ENCODE data around the gene MYO18B.
A peak's percentile ranks its signal among the peaks of the same experiment; 100 is the strongest.

MYO18B gene

DNA sequence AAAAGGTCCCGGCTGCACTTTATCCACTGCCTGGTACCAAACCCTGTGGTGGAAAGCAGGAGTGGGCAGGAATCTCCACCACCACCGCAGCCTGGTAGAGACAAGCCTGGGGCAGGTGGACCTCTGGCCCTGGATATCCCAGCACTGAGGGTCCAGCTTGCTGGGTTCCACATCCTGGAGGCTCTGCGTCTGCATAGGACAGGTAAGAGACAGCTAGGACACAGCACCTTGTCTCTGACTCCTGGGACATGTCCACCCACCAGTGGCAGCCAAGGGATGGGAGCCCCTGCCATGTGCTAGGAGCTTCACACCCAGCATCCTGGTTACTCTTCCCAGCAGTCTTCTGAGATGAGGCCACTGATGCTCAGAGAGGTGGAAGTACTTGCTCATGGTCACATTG, 105.5 kb downstream of the MYO18B start:
- H3K4me3 ChIP-seq (ENCODE audit: low read depth, low read length) = no peak overlapping the region
- TF ChIP-seq, protein P1, sequence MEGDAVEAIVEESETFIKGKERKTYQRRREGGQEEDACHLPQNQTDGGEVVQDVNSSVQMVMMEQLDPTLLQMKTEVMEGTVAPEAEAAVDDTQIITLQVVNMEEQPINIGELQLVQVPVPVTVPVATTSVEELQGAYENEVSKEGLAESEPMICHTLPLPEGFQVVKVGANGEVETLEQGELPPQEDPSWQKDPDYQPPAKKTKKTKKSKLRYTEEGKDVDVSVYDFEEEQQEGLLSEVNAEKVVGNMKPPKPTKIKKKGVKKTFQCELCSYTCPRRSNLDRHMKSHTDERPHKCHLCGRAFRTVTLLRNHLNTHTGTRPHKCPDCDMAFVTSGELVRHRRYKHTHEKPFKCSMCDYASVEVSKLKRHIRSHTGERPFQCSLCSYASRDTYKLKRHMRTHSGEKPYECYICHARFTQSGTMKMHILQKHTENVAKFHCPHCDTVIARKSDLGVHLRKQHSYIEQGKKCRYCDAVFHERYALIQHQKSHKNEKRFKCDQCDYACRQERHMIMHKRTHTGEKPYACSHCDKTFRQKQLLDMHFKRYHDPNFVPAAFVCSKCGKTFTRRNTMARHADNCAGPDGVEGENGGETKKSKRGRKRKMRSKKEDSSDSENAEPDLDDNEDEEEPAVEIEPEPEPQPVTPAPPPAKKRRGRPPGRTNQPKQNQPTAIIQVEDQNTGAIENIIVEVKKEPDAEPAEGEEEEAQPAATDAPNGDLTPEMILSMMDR (IDR thresholded peaks at IDR 0.05; ENCODE audit: low read depth, low read length, missing control alignments) = no peak
- no peak for DNase-seq (ENCODE audit: low read depth)

DNA sequence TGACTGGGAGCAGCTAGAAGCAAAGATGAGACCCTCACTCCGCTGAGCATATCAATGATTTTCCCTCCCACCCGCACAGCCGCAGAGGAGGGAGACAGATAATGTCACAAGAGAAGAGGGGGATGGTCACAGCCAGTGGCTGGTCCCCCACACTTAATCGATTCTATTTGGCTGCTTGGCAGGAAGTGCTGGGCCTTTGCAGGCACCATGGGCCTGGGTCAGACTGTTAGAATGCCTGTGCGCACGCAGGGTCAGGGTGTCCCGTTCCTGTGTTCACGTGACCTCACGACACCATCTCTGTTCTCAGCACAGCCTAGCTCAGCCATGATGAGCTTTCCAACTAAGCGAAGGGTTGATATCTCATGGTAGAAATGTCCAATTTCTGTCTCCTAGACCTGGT, 107.0 kb downstream of the MYO18B start:
- H3K4me3 ChIP-seq (ENCODE audit: low read depth, low read length) = no peak overlapping the region
- no peak for DNase-seq (ENCODE audit: low read depth)
- TF ChIP-seq, protein P1 (IDR thresholded peaks at IDR 0.05; ENCODE audit: low read depth, low read length, missing control alignments) = no peak

DNA sequence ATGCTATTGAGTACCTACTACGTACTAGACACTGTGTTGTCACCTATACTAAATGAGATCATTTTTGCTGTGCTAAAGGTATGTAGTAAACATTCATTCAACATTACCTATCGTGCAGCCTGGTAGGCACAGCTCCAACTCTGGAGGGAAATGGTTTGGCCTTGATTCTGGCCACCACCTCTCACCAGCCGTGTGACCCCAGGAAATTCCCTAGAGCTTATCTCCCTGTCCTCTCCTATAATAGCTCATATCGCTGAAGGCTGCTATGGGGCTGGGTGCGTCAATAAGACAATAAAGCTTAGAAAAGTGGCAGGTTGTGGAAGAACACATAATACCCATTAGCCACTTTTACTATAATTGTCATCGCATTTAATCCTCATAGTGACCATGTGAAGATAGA, 107.5 kb downstream of the MYO18B start:
- TF ChIP-seq, protein P1 (IDR thresholded peaks at IDR 0.05; ENCODE audit: low read depth, low read length, missing control alignments) = no peak
- no peak for DNase-seq (ENCODE audit: low read depth)

DNA sequence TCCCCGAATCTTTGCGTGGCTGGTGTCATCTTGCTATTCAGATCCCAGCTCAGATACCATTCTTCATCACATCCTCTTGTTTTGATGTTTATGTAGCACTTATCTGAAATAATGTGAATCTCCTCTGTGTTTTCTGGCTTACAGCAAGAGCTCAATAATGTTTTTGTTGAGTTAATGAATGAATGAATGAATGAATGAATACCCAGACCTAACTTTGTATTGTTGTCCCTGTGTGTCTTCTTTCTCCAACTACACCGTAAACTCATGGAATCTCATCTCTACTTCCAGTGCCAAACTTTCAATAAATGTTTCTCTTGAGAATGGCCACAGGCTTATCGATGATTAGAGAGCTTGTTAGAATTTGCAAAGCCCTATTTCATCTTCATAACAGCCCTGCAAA, 110.2 kb downstream of the MYO18B start:
- no peak for DNase-seq (ENCODE audit: low read depth)
- H3K4me3 ChIP-seq (ENCODE audit: low read depth, low read length) = no peak overlapping the region
- TF ChIP-seq, protein P1 (IDR thresholded peaks at IDR 0.05; ENCODE audit: low read depth, low read length, missing control alignments) = no peak

More for the DNA sequence above, 107.5 kb downstream of the MYO18B start:
- H3K4me3 ChIP-seq (ENCODE audit: low read depth, low read length) = no peak overlapping the region

DNA sequence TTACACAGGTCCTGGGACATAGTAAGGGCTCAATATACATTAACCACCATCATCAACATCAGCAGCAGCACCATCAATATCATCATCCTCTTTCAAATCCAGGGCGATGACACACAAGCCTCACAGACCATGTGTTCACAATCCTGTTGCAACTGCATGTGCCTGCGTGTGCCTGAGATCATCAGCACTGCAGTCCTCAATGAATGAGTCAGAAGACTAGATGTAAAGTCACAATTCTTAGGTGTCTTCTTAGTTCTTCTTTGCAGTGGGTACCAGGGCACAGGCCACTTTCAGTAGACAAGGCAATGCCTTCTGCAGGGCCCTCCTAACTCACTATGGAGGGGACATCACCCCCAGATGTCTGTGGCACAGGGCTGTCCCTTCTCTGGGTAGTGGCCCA, 111.1 kb downstream of the MYO18B start:
- H3K4me3 ChIP-seq (ENCODE audit: low read depth, low read length) = no peak overlapping the region
- TF ChIP-seq, protein P1 (IDR thresholded peaks at IDR 0.05; ENCODE audit: low read depth, low read length, missing control alignments) = no peak
- DNase-seq (ENCODE audit: low read depth) = no peak

DNA sequence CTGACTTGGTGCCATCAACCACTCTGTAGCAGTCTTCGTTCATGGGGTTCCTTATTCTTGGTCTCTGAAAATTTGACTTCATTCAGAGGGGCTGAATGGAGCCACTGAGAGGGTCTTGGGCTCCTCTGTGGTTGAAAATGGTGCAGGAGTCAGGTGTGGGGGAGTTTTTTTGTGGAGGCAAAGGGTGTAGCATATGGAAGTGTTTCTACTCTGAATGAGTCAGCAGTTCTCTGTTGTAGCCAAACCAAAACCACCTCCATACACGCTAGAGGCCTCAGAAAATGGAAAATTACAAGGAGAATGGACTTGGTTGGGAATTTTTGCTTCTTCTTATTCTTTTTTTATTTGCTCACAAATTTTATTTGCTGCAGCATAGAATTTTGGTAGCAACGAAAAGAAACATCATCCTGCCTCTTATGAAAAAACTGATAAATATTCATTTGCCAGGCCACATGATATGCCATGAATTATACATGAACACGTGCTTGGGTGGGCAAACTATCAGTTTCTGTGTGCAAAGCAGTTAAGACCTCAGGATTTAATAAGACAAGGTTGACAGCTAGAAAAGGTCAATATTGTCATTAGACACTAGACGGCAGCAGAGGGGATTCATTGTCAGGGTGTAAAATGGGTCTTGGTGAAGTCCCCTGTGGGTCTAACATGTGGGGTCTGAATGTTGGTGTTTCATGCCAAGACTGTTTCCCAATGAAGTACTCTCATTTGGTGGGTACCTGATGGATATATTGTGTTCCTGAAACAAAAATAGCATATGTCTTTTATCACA, 111.7 kb downstream of the MYO18B start:
- DNase-seq (ENCODE audit: low read depth) = no peak
- H3K4me3 ChIP-seq (ENCODE audit: low read depth, low read length) = no peak overlapping the region
- TF ChIP-seq, protein P1 (IDR thresholded peaks at IDR 0.05; ENCODE audit: low read depth, low read length, missing control alignments) = peak; percentile 75

DNA sequence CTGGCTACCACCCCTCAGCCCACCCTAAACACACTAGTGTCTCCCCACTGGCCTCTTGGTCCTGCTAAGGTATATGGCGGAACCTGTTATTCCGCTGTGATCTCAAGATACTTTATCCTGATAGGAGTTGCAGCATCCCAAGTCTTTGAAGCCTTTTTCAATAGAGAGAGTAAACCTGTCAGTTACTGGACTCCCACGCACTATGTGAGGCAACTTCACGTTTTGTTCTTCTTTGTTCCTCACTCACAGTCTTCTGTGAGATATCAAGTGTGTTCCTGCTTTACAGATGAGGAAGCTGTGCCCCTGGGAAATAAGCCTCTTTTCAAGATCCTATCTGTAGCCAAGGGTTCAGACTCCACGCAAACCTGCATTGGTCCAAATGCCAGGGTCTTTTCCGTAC, 127.8 kb downstream of the MYO18B start:
- TF ChIP-seq, protein P1 (IDR thresholded peaks at IDR 0.05; ENCODE audit: low read depth, low read length, missing control alignments) = no peak
- DNase-seq (ENCODE audit: low read depth) = no peak
- H3K4me3 ChIP-seq (ENCODE audit: low read depth, low read length) = no peak overlapping the region

Measured in GM12864 (cell line).